NCI-H2107 (cell line): ENCODE data around the gene AFF3.
"Not testable (repeated sequence)": the region's sequence is repeated elsewhere in the genome, so short reads cannot be mapped to it uniquely, and the experiment has no call there.

Experiments used
- DNase-seq: peaks from one replicate; lab custom pipeline; 2025; lab: John Stamatoyannopoulos, UW

The AFF3 gene

GRCh38 chr2:100145893-100146656 is 3.7 kb upstream of the AFF3 start:
- no peak for DNase-seq

DNA sequence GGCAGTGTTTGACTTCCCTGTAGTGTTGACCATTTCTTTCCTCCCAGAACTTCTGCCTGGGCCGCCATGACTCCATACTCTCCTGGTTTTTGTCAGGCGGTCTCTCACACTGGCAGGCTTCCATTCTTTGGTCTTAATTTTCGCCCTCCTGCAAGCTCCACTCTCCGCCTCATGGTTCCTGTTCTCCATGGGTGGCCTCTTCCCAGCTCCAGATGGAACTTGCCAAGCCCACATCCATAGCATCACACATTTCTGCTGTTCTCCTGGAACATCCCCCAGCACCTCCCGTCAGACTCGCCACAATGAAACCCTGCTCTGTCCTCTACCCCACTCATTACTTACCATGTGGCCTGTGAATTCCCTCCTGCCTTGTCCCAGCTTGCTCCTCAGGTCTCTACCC is 896 bp upstream of the AFF3 start:
- no peak for DNase-seq

GRCh38 chr2:100141906-100142305 is 484 bp downstream of the AFF3 start:
- DNase-seq, result no peak

GRCh38 chr2:100140582-100140981 is 1.8 kb downstream of the AFF3 start:
- no peak for DNase-seq

DNA sequence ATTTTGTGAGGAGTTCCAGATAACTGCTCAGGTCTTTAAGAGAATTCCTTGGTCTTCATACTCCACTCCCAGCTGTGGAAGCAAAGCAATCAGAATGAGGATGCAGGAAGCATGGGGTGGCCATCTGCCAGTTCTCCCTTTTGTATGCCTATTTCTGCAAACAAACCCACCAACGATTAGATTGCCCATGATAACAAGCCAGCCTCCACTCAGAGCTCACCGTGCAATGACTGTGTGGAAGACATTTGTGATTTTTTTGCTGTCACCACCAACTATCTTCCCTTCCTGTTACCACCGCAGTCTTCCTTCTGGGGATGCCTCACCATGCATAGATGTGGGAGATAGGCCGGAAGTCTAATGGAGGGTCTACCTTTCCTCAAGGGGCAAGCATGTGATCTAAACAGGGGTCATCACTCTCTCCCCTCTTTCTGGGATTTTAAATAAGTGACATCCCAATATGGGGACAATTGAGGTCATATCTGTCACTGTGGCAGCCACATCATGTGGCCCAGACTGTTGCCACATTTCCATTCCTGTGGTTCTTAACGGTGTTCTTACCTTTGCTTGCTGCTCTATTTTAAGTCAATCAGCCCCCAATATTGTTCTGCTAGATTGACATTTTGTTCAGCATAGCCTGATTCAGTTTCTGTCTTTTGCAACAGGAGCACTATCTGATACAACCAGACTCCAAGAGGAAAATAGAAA is 4.4 kb downstream of the AFF3 start:
- no peak for DNase-seq

DNA sequence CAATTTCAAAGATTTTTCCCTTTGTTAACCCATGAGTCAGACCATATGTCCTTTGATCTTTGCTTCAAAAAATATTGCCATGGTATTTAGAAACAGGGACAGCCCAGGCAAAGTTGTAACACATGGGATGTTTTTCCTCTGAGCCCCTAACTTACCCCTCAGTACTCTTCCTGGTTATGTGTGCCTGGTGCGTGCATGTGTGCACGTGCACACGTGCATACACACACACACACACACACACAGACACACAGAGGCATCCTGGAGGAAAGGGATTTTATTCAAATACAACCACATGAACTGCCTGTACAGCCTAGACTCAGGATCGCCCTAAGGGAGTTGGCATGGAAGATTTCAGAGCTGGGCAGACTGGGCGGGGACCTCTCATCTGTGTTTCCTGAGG is 5.1 kb downstream of the AFF3 start:
- no peak for DNase-seq

DNA sequence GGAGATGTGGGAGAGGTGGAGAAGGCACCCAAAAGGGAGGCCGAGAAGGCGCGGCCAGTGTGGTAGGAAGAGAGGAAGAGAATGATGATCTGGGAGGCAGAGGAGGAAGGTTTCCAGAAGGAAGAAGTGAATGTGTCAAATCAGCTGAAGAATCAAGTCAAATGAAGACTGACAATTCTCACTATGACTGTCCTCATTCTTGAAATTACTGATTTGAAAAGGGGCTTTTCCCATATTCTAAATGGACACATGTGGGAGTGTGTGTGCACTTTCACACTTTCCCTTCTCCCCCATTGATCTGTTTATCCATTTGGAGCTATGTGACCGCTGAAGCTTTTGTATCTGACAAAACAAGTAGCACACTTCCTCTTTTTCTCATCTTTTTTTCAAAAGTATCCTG is 6.1 kb downstream of the AFF3 start:
- DNase-seq, result no peak

GRCh38 chr2:100135415-100135814 is 7.0 kb downstream of the AFF3 start:
- DNase-seq, result no peak

GRCh38 chr2:100130595-100131391 is 11.6 kb downstream of the AFF3 start:
- DNase-seq, result no peak

DNA sequence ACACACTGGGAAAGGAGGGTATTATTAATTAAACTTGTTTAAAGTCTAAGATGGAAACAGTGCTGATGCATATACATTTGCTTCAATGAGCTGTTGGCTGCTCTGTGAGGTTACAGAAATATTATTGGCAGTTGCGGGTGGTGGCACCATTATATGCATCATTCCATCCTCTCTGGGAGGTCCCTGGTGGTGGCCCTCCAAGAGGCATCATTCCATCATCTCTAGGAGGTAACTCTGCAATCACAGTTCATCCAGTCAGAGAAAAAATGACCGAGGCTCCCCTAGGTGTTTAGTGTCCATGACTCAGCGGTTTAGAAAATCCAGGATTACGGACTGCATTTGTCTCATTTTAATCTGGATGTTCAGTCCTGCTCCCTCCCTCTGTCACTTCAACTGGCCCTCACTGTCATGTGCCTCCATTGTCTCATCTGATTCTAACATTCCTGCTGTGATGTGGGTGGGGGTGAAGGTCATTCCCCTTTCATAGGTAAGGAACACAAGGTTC is 15.4 kb downstream of the AFF3 start:
- no peak for DNase-seq

- no peak for DNase-seq
Observed at GRCh38 chr2:100126201-100126600, 16.2 kb downstream of the AFF3 start.

DNA sequence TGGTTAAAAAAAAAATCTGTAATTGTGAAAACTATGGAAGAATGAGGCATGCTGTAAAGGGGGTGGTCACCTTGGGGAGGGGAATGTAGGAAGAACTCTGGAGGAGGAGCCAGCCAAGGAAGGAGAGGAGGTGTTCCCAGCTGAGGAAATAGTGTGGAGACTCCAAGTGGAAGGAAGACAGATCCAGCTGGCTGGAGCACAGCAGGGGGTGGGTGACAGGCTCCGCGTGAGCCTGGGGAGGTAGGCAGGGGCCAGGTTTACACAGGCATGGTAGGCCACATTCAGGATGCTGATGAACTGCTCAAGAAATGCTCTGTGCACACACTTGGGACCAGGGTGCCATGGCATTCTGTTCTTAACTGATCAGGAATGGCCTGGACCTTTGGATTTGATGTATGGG is 16.8 kb downstream of the AFF3 start:
- DNase-seq, result no peak

DNA sequence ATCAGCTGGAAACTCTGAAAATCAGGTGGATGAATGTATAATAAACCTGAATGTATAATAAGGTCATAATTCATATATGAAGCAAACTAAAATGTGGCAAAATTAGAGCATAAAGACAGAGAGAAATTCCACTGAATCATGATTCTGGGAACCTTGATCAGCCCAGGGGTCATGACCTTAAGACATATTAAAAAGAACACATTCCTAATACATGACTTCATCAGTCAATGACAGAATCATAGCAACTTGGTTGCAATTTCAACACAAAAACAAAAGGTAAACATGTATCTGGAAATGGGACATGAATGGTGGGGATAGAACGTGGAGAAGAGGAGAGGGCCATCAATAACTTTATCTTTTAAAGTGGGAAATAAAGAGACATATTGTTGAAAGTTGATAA is 17.6 kb downstream of the AFF3 start:
- no peak for DNase-seq

DNA sequence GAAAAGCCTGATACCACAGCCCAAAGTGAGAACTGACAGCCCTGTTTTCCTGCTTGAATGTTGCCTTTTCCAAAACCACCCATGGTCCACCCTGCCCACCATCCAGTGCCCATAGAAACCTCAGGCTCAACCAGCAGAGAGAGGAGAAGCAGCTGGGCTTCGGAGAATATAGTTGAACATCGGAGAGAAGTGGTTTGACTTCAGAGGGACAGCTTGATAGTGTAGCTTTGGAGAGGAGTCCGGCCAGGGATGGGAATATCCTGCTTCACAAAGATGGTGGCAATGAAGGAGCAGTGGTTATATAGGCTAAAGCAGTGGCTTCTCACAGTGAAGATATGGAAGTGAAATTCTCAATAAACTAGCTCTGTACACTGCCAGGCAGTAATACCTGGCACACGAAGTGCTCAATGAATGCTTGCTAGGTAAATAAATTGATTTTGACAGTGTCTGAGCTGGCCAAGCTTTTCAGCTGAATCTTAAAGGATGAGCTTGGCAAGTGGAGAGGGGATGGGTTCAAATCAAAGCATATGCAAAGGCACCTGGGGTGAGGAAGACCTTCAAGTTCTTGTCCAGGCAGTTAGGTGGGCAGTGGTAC is 21.2 kb downstream of the AFF3 start:
- no peak for DNase-seq

- no peak for DNase-seq
Observed at GRCh38 chr2:100119235-100119634, 23.2 kb downstream of the AFF3 start.

- no peak for DNase-seq
Observed at GRCh38 chr2:100113990-100114433, 28.4 kb downstream of the AFF3 start.

DNA sequence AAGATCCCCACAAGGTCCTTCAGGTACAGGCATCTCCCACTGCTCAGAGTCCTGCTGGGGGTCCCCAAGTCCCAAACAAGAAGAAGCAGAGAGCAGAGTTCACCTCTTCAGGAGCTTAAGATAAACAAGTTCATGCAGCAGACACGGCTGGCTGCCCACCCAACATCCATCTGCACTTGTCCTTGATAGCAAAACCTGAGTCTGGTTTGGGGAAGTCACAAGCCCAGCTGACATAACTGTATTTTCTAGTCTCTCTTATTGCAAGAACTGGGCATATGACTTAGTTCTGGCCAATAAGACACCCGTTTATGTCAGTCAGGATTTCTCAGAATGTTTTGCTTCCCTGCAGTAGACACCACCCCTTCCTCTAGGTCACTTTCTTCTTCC is 31.8 kb downstream of the AFF3 start:
- DNase-seq, result no peak

DNA sequence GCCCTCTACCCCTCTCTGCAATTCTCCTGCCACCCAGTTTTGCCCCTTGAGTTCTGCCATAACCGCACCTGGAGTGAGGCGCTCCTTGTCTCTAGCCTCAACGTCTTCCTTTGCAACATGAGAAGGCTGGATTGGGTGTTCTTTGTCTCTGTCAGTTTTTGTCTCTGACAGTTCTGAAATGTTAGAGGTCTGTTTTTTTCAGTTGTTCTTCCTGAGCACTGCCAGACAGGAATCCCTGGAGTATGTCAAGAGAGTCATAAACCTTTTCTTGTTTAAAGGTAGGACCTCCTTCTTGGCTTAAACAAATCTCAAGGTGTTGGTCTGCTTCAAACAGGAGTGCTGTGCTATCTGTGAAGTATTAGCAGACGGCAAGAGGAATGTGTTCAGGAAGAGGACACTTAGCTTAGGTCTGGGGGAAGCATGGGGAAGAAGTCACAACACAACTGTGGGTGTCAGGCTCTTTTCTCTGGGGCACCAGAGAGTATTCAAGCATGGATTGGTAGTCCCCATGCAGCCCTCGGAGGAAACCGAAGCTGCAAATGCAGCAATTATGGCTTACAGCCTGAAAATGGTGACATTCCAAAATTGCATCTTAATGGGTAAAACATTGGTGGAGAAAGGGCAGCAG is 32.3 kb downstream of the AFF3 start:
- no peak for DNase-seq

- DNase-seq, result not testable (repeated sequence)
Observed at GRCh38 chr2:100108648-100109020, 33.8 kb downstream of the AFF3 start.

DNA sequence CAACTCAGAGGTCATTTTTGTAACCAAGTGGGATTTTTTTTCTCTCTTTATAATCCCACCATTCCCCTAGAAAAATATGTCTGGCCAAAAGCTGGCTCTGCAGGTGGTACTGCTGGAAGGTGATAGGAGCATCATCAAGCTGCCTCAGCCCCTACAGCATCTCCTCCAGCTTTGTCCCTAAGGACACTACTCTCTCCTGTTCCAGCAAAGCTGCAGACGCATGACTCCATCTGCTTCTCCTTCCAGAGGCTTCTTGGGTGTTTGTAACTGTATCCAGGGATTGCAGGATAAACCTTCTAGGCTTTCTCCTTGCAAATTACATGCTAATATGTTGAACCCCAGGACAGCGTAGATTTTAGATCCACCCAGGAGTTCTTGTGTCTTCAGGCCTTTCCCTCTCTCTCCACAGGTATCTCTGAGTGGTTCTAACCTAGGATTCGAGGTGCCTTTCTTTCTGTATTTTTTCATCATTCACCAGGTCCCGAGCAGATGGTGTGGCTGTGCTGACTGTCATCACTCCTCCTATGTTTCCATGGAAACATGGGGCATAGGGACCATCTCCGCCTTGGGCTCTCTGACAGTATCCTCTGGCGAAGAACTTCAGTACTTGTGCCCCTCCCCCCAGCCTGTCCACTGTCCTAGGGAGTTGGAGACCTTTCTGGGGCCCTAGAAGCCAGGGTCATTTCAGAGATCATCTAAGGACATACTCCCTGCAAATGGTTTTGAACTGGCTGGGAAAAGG is 34.3 kb downstream of the AFF3 start:
- no peak for DNase-seq

GRCh38 chr2:100107440-100107839 is 35.0 kb downstream of the AFF3 start:
- no peak for DNase-seq
